HG03280 (cell line): Measurements from ENCODE around the gene LDLRAD4.

Source experiments
- ATAC-seq: cut with Tn5 transposase; IDR thresholded peaks from one replicate; pipeline ENCODE4 v1.9.1; 2021; ENCODE audit warnings: mild to moderate bottlenecking, moderate library complexity; ENCODE audit not compliant: unreplicated experiment

The LDLRAD4 gene

DNA sequence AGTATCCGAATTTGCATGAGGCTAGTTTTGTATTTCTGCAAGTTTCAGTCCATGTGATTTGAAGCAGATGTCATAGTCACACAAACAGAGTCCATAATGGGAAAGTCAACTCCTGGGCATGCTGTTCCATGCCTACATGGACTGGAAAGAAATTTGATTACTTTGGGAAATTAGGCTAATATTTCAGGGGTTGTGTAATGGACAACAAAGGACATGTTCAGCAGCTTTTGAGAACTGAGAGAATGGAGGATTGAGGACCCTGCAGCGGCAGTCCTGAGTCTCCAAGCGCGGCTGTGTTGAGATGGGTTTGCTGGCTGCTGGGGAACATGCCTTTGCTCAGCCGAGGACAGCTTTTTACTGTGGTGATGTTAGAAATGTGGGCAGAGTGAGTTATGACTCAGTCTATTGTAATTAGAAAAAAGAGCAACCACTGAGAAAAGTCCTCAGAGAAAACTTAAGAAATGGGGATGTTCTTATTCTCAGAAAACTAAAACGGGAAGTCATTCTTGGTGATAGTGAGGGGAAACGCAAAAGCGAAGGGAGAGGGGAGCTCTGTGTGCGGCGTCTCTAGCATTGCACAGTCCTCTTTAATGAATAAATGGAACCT, 358.6 kb downstream of the LDLRAD4 start:
- ATAC-seq: peak; percentile 79

DNA sequence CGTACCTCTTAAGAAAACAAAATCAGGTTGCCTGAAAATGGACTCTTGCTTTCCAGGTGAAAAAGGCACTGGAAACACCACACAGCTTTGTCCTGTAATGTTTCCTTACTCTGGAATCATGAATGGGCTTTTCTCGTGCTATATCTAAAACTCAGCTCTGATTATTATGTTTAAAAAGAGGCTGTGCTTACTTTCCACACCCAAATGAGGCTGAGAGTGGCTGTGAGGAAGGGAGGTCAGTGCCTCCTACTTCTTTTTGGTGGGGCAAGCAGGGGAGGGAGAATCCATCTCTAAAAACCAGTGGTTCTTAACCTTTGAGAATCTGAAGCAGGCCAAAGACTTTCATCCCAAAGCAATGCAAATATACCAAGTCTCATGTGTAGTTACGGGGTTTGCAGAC, 359.2 kb downstream of the LDLRAD4 start:
- ATAC-seq: no peak

DNA sequence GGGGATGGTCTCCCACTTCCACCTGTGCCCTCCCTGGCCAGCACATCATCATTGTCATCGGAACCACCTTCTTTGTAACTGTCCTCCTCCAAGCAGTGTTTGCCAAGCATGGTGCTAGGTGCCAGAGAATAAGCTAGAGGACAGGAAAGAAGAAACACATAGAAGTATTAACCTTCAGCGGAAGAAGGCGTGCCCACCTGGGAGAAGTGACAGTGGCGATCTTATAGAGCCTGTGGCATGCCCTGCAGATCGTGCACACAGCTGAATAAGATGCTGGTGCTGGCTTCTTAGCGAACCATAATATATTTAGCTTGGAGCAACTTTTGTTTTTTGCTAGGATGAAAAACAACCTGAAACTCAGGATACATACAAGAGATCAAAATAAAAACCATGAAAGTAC, 359.8 kb downstream of the LDLRAD4 start:
- ATAC-seq: no peak

DNA sequence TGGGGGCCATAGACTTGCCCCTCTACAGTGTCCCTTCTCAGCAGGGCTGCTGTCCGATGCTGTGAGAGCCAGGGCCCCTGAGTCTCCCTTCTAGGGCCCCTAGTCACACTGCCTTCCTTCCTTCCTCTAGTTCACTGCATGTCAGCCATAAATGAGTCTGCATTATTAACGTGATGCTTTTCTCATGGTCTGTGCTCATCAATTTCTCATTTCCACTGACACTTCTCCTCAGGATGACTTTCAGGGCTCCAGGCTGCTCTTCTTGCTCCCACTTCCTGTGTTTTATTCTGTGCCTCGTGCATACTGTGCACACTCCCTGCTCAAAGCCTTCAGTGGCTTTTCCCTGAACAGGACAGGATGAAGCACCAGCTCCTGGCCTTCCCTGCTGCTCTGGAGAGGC, 361.3 kb downstream of the LDLRAD4 start:
- ATAC-seq: no peak

DNA sequence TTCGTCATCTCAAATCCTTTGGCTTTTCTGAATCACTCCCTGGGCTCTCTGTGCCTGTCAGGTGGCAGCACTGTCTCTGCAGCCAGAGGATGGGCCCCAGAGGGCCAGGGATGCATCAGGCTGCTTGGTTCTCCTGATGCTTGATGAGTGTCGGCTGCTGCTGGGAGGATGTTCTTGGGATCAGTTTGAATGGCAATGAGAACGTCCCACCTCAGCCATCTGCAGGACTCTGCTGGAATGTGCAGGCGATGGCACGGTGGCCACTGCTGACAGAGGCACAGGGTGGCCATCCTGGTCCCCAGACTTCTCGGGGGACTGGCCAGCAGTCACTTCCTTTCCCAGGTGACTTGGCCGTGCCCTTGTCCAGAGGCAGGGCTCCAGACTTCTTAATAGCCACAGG, 361.8 kb downstream of the LDLRAD4 start:
- ATAC-seq: no peak

DNA sequence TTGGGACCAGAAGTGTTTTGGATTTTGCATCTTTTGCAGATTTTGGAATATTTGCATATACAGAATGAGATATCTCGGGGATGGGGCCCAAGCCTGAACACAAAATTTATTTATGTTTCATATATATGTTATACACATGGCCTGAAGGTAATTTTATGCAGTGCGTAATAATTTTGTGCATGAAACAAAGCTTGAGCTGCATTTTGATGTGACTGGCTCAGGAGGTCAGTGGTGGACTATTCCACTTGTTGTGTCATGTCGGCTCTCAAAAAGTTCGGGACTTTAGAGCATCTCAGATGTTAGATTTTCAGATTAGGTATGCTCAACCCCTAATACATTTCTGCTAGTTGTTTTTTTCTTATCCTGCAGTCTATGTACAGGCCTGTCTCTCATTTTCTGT, 362.4 kb downstream of the LDLRAD4 start:
- ATAC-seq: no peak

DNA sequence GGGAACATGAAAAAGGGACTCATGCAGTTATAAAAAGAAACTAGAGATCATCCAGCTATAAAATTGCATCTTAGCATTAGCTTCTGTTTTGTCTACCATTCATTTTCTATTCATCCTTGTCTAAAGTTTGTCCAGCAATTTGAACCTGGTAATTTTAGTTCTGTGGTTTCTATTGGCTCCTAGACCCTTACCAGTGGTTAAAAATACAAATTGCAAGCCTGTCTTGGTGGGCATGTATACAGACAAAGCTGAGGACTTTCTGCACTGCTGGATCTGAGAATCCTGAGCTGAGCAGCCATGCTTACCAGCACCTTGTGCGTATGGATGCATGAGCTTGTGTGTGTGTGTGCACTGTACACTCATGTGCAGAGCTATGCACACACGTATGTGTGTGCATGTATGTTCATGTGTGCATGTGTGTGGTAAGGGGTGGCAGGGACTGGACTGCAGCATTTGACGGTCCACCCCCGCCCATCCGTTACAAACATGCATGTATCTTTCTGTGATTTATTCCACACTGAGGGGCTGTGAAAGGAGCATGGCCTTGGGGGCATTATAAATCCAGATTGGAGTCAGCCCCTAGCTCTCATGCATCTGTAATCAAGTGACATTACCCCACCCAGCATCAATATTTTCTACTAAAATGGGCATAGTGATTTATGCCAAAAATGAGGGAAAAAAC, 363.1 kb downstream of the LDLRAD4 start:
- ATAC-seq: no peak

DNA sequence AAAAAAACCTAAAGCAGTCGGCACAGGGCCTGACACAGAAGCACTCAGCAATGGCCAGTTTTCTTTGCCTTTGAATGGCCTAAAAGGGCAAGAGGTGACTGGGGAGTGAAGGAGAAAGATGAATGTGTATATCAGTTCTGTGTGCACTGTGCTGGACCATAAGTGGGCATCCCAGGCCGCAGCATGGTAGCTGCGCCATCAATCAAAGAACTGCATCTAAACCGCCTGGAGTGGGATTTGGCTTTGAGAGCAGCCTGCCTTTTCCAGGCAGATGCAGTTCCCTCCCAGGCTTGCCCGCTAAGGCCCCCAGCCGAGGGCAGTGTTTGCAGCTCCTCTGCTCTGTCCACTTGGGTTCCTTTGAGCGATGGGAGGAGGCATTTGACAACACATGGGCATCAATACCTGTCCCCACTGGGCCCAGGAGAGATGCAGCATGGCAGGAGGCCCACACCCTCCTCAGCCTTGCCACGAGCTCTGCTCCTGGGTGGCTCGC, 363.7 kb downstream of the LDLRAD4 start:
- ATAC-seq: no peak

DNA sequence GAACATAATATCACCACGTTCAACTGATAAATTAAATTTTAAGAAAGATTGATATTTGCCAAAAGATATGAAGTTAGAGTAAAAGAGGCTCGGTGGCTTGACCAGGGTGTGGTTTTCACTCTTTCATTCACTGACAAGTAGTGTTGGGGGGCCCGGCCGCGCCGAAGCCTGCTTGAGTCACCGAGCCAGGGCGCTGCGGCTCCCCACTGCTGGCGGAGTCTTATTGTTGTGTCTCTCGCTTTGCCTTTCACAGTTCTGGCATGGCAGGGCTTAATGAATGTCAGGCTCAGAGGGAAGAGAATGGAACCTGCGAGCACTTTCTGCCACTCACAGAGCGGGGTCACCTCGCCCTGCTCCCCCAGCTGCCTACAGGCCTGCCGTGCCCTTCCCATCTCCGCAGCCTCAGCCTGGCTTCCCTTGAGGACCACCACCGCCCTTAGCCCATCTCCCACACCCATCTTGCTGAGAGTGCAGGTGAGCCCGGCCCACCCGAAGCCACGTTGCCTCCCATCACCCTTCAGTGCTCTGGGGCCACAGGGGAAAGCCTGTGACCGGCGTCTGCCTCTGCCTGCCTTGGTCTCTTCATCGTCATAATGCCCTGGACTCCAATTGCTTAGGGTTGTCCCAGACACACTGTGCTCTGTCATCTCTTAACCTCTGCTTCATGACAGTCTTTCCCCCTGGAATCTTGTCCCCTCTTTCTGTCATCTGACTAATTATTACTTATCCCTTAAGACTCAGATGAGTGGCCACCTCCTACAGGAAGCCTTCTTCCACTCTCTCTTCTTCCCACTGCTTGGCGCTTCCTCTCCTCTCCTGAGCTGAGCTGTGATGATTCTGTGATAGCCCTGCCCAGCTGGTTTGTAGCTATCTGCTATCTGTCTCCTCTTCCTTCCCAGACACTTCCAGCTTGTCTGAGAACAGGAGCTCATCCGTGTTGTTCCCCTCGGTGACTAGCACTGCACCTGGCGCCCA, 365.3 kb downstream of the LDLRAD4 start:
- no peak for ATAC-seq

DNA sequence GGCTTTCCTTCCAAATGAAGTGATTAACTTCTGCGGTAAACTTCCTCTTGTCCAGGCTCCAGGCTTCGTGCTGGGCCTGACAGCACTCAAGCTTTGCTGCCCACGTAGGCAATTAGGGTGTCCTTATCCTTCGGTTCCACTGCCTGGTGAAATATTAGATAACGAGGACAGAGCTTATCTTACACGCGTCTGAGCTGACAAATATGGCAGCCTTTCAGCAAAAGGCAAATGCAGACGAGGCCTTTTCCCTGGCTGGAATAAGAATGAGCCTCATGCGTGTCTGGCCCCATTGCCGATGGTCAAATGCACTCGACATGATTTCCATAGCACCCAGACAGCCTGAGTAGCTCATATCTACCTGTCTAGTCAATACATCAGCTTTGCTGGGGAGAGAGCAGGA, 366.3 kb downstream of the LDLRAD4 start:
- ATAC-seq: no peak

DNA sequence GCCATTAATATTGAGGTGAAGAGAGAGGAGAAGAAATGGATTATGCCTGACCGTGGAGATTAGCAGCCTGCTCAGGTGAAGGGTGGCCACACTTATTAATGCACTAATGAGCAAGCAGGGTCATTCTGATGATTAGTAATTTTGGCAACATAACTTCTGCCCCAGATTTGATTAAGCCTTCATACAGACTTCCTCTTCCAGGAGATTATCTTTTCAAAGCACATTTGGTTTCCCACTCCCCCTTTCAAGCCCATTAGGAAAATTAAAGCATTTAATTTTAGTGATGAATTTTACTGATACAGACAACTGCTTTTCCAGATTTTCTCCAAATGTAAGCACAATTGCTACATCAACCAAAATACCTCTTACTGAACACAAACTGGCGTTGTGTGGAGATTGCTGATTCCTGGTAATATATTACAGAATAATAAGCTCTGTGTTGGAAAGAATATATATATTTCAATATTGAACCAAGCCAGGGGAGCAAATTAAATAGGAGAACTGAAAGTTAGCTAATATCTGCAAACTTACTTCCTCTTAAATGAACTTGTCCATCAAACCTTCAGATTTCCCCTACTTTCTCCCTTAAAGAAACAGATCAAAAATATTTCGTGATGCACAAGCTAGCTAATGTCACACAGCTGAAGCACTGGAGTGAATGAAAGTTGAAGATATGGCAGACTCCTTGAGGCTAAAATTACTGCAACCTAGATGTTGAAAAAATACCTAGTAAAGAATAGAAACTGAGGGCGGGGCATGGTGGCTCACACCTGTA, 367.0 kb downstream of the LDLRAD4 start:
- ATAC-seq: no peak

DNA sequence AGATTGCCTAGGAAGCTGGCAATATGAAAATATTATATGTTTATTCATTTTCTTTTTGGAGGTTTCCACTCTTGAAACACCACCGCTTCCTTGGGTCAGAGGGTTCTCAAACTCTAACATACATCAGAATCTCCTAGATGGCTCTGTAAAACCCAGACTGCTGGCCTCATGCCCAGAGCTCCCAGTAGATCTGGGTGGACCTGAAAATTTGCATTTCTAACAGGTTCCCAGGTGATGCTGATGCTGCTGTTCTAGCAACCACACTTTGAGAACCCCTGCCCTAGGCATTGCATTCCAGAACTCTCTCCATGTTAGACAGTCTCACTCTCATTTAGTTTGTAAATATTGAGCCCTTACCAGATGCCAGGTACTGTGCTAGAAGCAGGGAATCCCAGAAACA, 368.4 kb downstream of the LDLRAD4 start:
- no peak for ATAC-seq

DNA sequence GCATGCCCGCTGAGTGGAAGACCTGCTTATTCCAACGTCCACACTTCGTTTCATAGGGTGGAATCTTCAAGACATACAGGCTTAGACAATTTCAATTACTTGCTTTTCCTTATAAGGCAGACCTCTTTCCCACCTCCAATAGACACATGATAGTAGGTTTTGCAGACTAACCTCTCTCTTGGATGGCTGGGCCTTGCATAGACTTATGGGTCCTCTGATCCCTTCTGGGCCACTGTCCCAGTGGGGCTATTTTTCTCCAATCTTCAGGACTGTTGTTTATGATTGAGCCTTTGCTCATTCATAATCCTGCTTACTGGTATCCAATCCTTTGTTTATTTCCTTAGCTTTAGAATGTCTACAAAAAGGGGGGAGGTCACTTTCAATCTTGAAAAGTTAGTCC, 368.9 kb downstream of the LDLRAD4 start:
- ATAC-seq: no peak

DNA sequence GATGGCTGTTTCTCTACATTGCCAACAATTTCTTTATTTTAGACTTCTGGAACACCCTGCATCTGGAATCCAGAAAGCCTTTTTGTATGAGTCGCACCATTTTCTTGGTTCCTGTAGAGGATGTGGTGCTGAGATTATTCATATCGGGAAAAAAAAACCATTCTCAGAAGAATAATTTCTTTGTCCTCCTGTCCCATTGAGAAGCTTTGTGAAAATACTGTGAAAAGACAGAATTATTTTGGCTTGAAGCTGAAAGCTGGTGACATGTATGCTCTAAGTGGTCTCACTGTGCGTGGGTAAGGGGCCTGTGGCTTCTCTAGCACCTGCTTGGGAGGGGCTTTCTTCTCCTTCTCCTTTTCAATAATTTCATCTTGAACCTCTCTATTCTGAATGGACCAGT, 369.4 kb downstream of the LDLRAD4 start:
- no peak for ATAC-seq

DNA sequence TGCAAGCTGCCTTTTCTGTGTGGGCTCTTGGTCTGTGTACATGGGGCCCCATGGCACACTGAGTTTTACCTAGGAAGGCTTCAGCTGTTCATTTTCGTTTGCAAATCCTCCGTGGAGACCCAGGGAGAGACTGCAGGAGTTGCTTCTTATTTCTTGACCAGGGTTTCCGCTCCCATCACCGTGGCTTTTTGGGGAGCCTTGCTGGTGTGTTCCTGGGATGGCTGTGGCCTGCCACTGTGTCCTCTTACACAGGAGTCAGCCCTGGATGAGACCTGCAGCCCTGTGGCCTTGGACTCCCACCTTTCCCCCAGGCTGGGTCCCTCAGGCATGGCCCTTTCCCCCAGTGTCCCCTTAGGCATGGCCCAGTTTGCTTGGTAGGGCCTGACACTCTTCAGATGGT, 370.8 kb downstream of the LDLRAD4 start:
- ATAC-seq: no peak

DNA sequence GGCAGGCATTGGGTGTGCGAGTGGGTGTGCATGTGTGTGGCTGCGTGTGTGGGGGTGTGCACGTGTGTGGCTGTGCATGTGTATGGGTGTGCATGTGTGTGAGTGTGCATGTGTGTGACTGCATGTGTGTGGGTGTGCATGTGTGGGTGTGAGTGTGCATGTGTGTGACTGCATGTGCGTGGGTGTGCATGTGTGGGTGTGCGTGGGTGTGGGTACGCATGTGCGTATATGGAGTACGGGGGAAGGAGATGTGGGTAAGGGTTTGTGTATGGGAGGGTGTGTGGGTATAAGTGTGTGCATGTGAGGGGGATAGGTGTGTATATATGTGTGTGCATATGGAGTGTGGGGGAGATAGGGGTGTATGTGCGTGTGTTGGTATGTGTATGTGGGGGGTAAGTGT, 371.4 kb downstream of the LDLRAD4 start:
- no peak for ATAC-seq

DNA sequence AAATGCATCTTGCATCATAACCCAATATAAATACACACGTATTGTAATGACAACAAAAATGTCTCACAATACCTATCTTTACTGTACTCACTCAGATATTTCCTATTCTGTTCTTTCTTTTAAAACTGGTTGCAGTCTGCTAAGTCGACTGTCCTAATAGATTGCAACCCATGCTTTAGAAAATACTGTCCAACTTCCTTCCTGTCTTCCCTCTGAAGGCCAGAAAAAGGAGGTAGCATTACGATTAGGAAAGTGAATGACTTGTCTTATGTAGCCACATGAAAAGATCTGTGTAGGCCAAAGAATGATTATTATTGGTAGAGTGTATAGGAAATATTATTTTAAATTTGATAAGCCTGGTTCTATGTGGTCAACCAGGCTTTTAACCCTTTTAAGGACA, 373.7 kb downstream of the LDLRAD4 start:
- ATAC-seq: no peak

DNA sequence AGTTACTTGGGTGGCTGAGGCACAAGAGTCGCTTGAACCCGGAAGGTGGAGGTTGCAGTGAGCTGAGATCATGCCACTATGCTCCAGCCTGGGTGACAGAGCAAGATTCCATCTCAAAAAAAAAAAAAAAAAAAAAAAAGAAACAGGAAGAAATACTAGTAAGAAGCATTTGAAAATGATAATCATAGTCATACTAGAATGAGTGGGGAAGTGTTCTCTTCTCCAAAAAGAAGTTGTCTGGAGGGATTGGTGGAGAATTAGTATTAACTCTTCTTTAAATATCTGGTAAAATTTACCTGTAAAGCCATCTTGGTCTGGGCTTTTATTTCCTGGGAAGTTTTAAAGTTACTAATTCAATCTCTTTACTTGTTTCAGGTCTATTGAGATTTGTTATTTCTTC, 376.0 kb downstream of the LDLRAD4 start:
- no peak for ATAC-seq

DNA sequence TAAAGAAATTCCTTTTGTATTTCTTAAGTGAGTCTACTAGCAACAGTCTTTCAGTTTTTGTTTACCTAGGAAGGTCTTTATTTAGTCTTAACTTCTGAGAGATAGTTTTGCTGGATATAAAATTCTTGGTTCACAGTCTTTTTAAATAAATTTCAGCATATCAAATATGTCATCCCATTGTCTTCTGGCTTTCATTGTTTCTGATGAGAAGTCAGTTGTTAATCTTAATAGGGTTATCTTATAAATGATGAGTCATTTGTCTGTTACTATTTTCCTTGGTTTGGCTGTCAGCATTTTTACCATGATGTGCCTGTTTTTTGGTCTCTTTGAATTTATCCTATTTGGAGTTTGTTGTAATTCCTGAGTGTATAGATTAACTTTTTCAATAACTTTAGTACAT, 378.5 kb downstream of the LDLRAD4 start:
- ATAC-seq: no peak

DNA sequence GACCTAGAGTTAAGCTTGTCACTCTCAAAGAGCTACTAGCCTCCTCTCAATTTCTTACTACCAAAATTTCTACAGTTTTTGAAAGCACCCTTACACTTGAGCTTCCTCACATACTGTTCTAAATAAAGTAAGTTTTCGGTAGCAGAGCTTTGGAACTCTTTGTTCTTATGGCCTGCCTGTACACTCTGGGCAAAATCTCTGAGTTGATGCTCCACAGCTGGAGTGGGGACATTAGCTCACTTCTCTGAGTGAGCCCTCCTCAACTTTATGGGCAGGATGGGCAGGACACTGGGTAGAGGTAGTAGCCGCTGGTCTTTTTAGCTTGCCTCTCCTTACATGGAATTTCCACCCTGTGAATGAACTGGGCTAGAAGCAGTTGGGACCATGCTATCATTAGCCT, 380.0 kb downstream of the LDLRAD4 start:
- ATAC-seq: no peak

DNA sequence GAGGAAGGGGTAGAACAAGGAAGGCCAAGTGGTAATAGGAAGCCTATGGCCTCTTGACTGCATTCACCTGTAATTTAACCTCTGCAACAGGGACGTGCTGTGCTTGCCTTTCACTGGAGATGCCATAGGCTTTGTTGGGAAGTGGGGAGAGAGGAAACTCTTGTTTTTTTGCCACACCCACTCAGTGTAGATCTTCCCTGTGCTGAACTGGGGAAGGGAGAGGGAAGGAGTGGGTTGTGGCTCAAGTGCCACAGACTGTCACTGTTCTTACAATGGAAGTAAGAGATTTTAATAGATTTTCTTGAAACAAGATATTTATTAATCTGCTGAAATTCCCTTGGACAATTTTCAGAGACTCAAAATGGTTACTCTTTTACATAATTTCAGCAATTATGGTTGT, 380.5 kb downstream of the LDLRAD4 start:
- no peak for ATAC-seq
